GM21367 (cell line): ENCODE data around the gene KIF21B.

Experiments used
- ATAC-seq: cut with Tn5 transposase; IDR thresholded peaks from one replicate; pipeline ENCODE4 v1.9.1; 2021; ENCODE audit not compliant: unreplicated experiment

KIF21B gene

GRCh38 chr1:201000391-201000790, 23.1 kb downstream of the KIF21B start:
- ATAC-seq: no peak

GRCh38 chr1:200999667-201000066, 23.8 kb downstream of the KIF21B start:
- ATAC-seq: no peak

GRCh38 chr1:200998323-200998722, 25.2 kb downstream of the KIF21B start:
- ATAC-seq: no peak

- no peak for ATAC-seq
Observed at GRCh38 chr1:200992382-200993048, 31.0 kb downstream of the KIF21B start.

GRCh38 chr1:200991097-200991614, 32.4 kb downstream of the KIF21B start:
- ATAC-seq: no peak

- no peak for ATAC-seq
Observed at GRCh38 chr1:200990114-200990513, 33.4 kb downstream of the KIF21B start.

GRCh38 chr1:200989337-200989736, 34.2 kb downstream of the KIF21B start:
- no peak for ATAC-seq

GRCh38 chr1:200988693-200989092, 34.8 kb downstream of the KIF21B start:
- ATAC-seq: no peak

GRCh38 chr1:200985481-200985880, 38.0 kb downstream of the KIF21B start:
- no peak for ATAC-seq

GRCh38 chr1:200983035-200983561, 40.4 kb downstream of the KIF21B start:
- ATAC-seq: no peak

- no peak for ATAC-seq
Observed at GRCh38 chr1:200982071-200982945, 41.2 kb downstream of the KIF21B start.

GRCh38 chr1:200981278-200981677, 42.2 kb downstream of the KIF21B start:
- ATAC-seq: no peak

- ATAC-seq: no peak
Observed at GRCh38 chr1:200980873-200981272, 42.6 kb downstream of the KIF21B start.

GRCh38 chr1:200980452-200980772, 43.1 kb downstream of the KIF21B start:
- no peak for ATAC-seq

- ATAC-seq: no peak
Observed at GRCh38 chr1:200979574-200980451, 43.7 kb downstream of the KIF21B start.

GRCh38 chr1:200977071-200977754, 46.3 kb downstream of the KIF21B start:
- no peak for ATAC-seq

GRCh38 chr1:200976634-200977033, 46.9 kb downstream of the KIF21B start:
- ATAC-seq: no peak

GRCh38 chr1:200975458-200975857, 48.1 kb downstream of the KIF21B start:
- no peak for ATAC-seq

- ATAC-seq: no peak
Observed at GRCh38 chr1:200974711-200975110, 48.8 kb downstream of the KIF21B start.

GRCh38 chr1:200973937-200974657, 49.4 kb downstream of the KIF21B start:
- ATAC-seq: no peak
